PC-9 (cell line): ENCODE data around the gene DTNBP1.

Source experiments
- EZH2 ChIP-seq: fragments of 200-600 bp; sonication (generic); IDR thresholded peaks from 2 replicates; pipeline ENCODE4 v1.8.0; 2017; ENCODE audit warnings: antibody characterized with exemption, low read depth
- TF ChIP-seq, protein P1 (sequence below): fragments of 200-600 bp; sonication (generic); conservative IDR thresholded peaks from 2 replicates; pipeline ENCODE4 v1.6.1; 2017; ENCODE audit warnings: mixed run types, antibody characterized with exemption, mild to moderate bottlenecking, moderate library complexity

DNA sequence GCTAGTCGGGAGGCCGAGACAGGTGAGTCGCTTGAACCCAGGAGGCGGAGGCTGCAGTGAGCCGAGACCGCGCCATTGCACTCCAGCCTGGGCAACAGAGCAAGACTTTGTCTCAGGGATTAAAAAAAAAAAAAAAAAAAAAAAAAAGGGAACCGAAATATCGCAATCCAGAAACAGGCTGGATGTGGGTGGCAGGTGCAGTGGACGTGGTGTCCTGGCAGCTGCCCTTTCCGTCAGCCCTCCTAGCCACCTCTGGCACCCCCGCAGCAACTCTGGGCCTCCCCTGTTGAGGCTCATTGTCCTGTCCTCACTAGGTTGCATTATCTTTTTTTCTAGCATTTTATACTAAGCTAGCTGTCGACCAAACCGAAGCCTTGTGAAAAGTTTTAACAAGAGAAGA lies 113.5 kb downstream of the DTNBP1 start:
- TF ChIP-seq, protein P1, sequence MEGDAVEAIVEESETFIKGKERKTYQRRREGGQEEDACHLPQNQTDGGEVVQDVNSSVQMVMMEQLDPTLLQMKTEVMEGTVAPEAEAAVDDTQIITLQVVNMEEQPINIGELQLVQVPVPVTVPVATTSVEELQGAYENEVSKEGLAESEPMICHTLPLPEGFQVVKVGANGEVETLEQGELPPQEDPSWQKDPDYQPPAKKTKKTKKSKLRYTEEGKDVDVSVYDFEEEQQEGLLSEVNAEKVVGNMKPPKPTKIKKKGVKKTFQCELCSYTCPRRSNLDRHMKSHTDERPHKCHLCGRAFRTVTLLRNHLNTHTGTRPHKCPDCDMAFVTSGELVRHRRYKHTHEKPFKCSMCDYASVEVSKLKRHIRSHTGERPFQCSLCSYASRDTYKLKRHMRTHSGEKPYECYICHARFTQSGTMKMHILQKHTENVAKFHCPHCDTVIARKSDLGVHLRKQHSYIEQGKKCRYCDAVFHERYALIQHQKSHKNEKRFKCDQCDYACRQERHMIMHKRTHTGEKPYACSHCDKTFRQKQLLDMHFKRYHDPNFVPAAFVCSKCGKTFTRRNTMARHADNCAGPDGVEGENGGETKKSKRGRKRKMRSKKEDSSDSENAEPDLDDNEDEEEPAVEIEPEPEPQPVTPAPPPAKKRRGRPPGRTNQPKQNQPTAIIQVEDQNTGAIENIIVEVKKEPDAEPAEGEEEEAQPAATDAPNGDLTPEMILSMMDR, result no peak
- no peak for TF ChIP-seq EZH2
